ENCODE data around the gene ZCCHC7.
"Not testable (repeated sequence)": the region's sequence is repeated elsewhere in the genome, so short reads cannot be mapped to it uniquely, and the experiment has no call there.

GRCh38 chr9:37203456-37203855 lies 83.1 kb downstream of the ZCCHC7 start:
- TF ChIP-seq YY1 (IDR thresholded peaks at IDR 0.05; ENCODE audit: insufficient read depth, insufficient read length); ZNF274 (IDR thresholded peaks at IDR 0.05; ENCODE audit: low read depth, low read length): not testable (repeated sequence)

Data from NT2/D1 (cell line).